Hepatocyte (in vitro differentiated cells): ENCODE results near the gene HLX.

Experiments
- EZH2phosphoT487 ChIP-seq: fragments of 200-600 bp; sonication (generic); IDR thresholded peaks from one replicate; pipeline ENCODE4 v1.6.1; 2018; ENCODE audit warnings: antibody characterized with exemption, mild to moderate bottlenecking, low read depth, moderate library complexity; ENCODE audit not compliant: unreplicated experiment, severe bottlenecking
- TF ChIP-seq, protein P1 (sequence below): fragments of 200-600 bp; sonication (generic); IDR thresholded peaks from 2 replicates; pipeline ENCODE4 v1.5.1; 2016; ENCODE audit warnings: antibody characterized with exemption, mild to moderate bottlenecking; ENCODE audit not compliant: poor library complexity

- TF ChIP-seq, protein P1, sequence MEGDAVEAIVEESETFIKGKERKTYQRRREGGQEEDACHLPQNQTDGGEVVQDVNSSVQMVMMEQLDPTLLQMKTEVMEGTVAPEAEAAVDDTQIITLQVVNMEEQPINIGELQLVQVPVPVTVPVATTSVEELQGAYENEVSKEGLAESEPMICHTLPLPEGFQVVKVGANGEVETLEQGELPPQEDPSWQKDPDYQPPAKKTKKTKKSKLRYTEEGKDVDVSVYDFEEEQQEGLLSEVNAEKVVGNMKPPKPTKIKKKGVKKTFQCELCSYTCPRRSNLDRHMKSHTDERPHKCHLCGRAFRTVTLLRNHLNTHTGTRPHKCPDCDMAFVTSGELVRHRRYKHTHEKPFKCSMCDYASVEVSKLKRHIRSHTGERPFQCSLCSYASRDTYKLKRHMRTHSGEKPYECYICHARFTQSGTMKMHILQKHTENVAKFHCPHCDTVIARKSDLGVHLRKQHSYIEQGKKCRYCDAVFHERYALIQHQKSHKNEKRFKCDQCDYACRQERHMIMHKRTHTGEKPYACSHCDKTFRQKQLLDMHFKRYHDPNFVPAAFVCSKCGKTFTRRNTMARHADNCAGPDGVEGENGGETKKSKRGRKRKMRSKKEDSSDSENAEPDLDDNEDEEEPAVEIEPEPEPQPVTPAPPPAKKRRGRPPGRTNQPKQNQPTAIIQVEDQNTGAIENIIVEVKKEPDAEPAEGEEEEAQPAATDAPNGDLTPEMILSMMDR: no peak
- no peak for TF ChIP-seq EZH2phosphoT487
These were observed 6.2 kb upstream of the HLX start for GRCh38 chr1:220873087-220873486.
